CD4-positive, alpha-beta T cell treated with Interleukin-1 beta for 1 hour (primary cell): ENCODE measurements around the gene SLC7A7.
"Not testable (repeated sequence)": the region's sequence is repeated elsewhere in the genome, so short reads cannot be mapped to it uniquely, and the experiment has no call there.

Experiments used
- DNase-seq, 2 donors: peaks; one replicate each; pipeline ENCODE4 v3.0.0-alpha.2; 2020 to 2022

SLC7A7 gene

DNA sequence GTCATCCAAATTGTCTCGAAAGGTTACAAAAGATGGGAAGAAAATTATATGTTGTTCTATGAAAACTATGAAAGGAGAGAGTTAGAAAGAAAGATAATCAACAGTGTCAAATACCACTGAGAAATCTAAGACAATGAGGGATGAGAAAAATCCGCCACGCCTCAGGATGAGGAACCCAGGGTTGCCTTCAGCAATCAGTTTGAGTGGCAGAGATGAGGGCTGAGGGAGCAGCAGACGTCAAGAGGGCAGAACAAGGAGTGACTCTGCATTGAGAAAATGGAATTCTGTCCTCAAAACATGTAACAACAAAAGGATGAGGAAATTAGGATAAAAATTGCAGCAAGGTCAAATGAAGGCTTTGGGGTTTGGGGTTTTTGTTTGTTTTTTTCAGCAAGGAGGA lies 67.0 kb downstream of the SLC7A7 start:
- no peak for DNase-seq

DNA sequence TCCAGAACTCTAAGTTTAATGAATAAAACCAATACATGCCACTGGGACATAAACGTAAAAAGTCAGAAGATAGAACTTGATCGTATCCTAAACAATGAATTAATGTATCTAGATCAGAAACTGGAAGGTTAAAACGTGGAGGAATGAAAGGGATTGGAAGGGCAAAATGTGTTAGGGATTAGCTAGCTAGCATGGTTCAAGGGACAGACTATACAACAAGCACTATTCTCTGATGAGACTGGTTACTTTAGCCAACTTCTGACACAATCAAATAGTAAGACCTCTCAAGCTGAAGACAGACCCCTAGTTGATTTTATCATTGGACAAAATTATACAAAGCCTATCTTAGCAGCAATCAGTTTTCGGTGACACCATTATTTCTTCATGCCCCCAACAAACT lies 67.5 kb downstream of the SLC7A7 start:
- no peak for DNase-seq

DNA sequence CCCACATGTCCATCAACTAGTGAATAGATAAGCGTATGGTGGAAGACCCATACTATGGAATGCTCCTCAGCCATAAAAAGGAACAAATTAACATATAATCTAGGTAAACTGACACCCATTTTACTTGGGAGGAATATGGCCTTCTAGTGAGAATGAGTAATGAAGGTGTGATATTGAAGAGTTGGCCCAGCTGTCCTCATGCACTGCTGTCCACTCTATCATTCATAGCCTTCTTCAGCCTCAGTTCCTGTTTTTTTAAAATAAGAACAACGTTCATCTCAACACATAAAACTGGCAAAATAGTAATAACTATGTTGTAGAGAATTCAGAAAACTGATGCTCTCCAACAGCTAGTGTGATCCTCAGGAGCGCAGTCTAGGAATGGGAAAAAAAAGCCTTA lies 75.2 kb downstream of the SLC7A7 start:
- DNase-seq, result no peak

GRCh38 chr14:22739423-22739822 lies 75.8 kb downstream of the SLC7A7 start:
- DNase-seq, result no peak

DNA sequence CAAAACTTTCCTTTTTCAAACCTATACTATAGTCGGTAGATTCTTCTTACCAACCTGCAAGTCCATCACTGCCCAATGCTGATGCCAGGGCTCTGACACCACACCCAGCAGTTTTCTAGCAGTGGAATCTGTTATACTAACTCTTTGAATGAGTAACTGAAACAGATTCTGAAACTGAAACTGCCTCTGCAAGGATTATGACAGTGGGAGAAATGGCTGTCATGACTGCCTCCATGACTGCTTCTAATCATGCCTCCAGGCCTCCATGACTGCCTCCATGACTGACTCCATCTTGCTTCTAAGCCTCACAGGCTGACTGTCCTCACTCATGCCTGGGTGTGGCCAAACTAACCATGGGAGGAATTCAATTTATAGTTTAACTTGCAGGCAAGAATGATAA lies 78.2 kb downstream of the SLC7A7 start:
- no peak for DNase-seq

- not testable (repeated sequence) for DNase-seq
These were observed 78.9 kb downstream of the SLC7A7 start for GRCh38 chr14:22736384-22736783.

DNA sequence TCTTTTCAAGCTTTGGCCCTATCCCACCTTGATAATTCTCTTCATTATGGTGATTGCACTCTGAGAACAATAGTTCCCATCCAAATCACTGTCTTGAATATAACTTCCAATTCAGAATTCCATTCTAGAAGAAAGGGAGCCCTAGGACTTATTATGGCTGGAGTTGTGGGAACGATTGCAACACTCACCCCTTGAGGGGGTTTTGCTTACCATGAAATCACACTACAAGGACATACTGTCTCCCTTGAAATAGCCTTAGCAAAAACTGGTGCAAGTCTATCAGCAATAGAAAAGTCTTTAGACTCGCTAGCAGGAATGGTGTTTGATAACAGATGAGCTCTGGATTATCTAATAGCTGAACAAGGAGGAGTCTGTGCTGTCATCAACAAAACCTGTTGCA lies 80.1 kb downstream of the SLC7A7 start:
- no peak for DNase-seq

DNA sequence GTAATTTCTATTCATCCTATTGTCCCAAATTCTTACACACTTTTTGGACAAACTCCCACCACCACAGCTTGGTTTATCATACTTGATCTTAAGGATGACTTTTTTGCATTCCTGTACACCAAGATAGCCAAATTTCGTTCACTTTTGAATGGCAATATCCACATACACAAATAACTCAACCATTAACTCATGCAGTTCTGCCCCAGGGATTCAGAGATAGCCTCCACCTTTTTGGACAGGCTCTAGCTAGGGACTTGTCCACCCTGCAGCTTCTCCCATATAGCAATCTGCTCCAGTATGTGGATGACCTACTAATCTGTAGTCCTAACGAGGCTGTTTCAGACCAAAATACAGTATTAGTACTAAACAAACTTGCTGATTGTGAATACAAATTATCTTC lies 81.4 kb downstream of the SLC7A7 start:
- no peak for DNase-seq

DNA sequence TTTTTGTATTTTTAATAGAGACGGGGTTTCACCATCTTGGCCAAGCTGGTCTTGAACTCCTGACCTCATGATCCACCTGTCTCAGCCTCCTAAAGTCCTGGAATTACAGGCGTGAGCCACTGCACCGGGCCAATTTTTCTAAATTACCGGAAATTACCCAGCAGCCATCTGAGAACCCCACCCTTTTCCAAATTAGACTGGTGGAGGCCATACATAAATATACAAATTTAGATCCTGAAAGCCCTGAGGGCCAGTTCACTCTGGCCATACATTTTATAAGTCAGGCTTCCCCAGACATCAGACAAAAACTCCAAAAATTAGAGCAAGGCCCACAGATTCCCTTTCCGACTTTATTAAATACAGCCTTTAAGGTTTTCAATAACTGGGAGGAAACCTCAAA lies 83.2 kb downstream of the SLC7A7 start:
- DNase-seq, result not testable (repeated sequence)

GRCh38 chr14:22726012-22726411 lies 89.2 kb downstream of the SLC7A7 start:
- DNase-seq, result no peak

- DNase-seq, result not testable (repeated sequence)
These were observed 89.9 kb downstream of the SLC7A7 start for GRCh38 chr14:22725374-22725773.

- DNase-seq, result not testable (repeated sequence)
These were observed 90.4 kb downstream of the SLC7A7 start for GRCh38 chr14:22724847-22725246.

DNA sequence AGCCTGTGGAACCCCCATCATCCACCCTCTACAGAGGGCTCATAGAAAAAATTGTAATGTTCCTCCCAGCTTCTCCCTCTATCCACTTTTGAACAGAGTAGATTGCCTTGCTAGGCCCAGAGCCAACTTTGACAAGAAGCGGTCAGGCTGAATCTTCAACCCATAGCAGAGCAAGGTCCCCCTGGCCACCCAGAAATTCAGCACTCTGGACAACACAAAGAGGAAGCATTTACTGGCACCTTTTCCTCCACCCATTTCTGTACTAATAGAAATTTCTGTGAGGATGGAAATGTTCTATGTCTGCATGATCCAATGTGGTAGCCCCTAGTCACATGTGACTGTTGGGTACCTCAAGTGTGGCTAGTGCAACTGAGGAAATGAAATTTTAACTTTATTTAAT lies 91.4 kb downstream of the SLC7A7 start:
- DNase-seq, result no peak
